Astrocyte (in vitro differentiated cells and primary cell): ENCODE data around the gene CD33. TPM values are rescaled to one million over a fixed set of nuclear protein-coding genes. Genes with fewer than 3 reads are reported as not detected.

Source experiments
- DNase-seq: peaks from one replicate; pipeline ENCODE4 v3.0.0-alpha.2; 2010; ENCODE audit warnings: low read depth
- FAIRE-seq: peaks from 2 replicates; lab custom pipeline; 2011; peaks lifted over from hg19 to GRCh38; lab: Jason Lieb, UNC
- H2AFZ ChIP-seq: 2 replicates; pipeline ENCODE4 v1.6.0; 2012; ENCODE audit warnings: low read depth, low read length, inconsistent platforms
- H3K27ac ChIP-seq: 2 replicates; pipeline ENCODE4 v1.5.1; 2011; ENCODE audit warnings: low read depth, low read length, inconsistent platforms
- H3K27me3 ChIP-seq: 2 replicates; pipeline ENCODE4 v1.6.0; 2011; ENCODE audit warnings: low read length, inconsistent platforms; ENCODE audit not compliant: insufficient read depth
- H3K36me3 ChIP-seq: 2 replicates; pipeline ENCODE4 v1.5.1; 2011; ENCODE audit warnings: low read length, inconsistent platforms; ENCODE audit not compliant: insufficient read depth
- H3K4me1 ChIP-seq: 2 replicates; pipeline ENCODE4 v1.5.1; 2011; ENCODE audit warnings: low read length, inconsistent platforms; ENCODE audit not compliant: insufficient read depth
- H3K4me2 ChIP-seq: 2 replicates; pipeline ENCODE4 v1.6.0; 2012; ENCODE audit warnings: low read length, inconsistent platforms
- H3K4me3 ChIP-seq: 2 replicates; pipeline ENCODE4 v1.5.1; 2011; ENCODE audit warnings: low read depth, mild to moderate bottlenecking, low read length, inconsistent platforms; ENCODE audit not compliant: insufficient read depth
- H3K79me2 ChIP-seq: 2 replicates; pipeline ENCODE4 v1.6.0; 2012; ENCODE audit warnings: mild to moderate bottlenecking, low read length, inconsistent platforms; ENCODE audit not compliant: insufficient read depth
- H3K9ac ChIP-seq: 2 replicates; pipeline ENCODE4 v1.6.0; 2012; ENCODE audit warnings: mild to moderate bottlenecking, low read length, inconsistent platforms
- H3K9me3 ChIP-seq: 2 replicates; pipeline ENCODE4 v1.5.1; 2012; ENCODE audit warnings: low read depth, mild to moderate bottlenecking, low read length, inconsistent platforms; ENCODE audit not compliant: insufficient read depth
- H4K20me1 ChIP-seq: 2 replicates; pipeline ENCODE4 v1.6.0; 2012; ENCODE audit warnings: low read length, inconsistent platforms; ENCODE audit not compliant: insufficient read depth
- H3K27ac Mint-ChIP-seq: one replicate; pipeline ENCODE4 v1.8.0; 2021; ENCODE audit warnings: mild to moderate bottlenecking, mixed read lengths; ENCODE audit not compliant: unreplicated experiment
- H3K27me3 Mint-ChIP-seq: one replicate; pipeline ENCODE4 v1.8.0; 2021; ENCODE audit warnings: low read depth, mixed read lengths; ENCODE audit not compliant: unreplicated experiment
- H3K36me3 Mint-ChIP-seq: one replicate; pipeline ENCODE4 v1.8.0; 2021; ENCODE audit warnings: low read depth, mixed read lengths; ENCODE audit not compliant: unreplicated experiment
- H3K4me1 Mint-ChIP-seq: one replicate; pipeline ENCODE4 v1.8.0; 2021; ENCODE audit warnings: low read depth, mixed read lengths; ENCODE audit not compliant: unreplicated experiment
- H3K4me3 Mint-ChIP-seq: one replicate; pipeline ENCODE4 v1.8.0; 2021; ENCODE audit warnings: mild to moderate bottlenecking, moderate library complexity, mixed read lengths; ENCODE audit not compliant: unreplicated experiment
- H3K9me3 Mint-ChIP-seq: one replicate; pipeline ENCODE4 v1.8.0; 2021; ENCODE audit warnings: mild to moderate bottlenecking, mixed read lengths; ENCODE audit not compliant: unreplicated experiment
- EZH2 ChIP-seq: IDR thresholded peaks from 2 replicates; pipeline ENCODE4 v1.6.1; 2012; ENCODE audit warnings: mild to moderate bottlenecking, low read length, inconsistent platforms; ENCODE audit not compliant: insufficient read depth
- total RNA-seq: library from RNA; stranded (reverse); gene quantifications from 2 replicates; pipeline ENCODE4 v1.2.1, GENCODE V29; 2021
- TF ChIP-seq, protein P1 (sequence below): IDR thresholded peaks from 2 replicates; pipeline ENCODE4 v1.5.1; 2011; ENCODE audit warnings: low read depth, mild to moderate bottlenecking, inconsistent platforms, low read length, moderate library complexity; ENCODE audit not compliant: insufficient read depth

The CD33 gene
- total RNA-seq, 1 donor from 2014 or later: not detected

DNA sequence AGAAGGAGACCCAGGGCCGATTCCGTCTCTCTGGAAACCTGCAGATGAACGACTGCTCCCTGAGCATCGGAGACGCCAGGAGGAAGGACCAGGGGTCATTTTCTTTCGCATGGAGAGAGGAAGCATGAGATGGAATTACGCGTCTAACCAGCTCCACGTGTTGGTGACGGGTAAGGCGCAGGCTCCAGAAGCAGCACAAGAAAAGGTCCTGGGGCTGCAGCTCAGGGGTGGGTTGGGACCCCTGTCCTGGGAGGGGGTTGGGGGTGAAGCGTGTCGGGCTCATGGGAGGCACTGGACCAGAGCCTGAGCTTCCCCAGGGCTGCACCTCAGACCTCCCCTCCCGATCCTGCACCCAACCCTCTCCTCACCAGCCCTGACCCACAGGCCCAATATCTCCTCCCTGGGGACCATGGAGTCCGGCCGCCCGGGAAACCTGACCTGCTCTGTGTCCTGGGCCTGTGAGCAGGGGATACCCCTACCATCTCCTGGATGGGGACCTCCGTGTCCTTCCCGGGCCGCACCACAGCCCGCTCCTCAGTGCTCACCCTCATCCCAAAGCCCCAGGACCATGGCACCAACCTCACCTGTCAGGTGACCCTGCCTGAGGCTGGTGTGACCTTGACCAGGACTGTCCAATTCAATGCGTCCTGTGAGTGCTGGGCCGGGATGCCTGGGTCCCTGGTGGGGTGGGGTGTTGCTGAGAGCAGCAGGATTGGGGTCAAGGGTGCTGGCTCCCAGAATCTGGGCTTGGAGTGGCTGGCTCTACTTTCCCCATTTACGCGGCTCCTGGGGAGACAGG is 39.6 kb upstream of the CD33 start:
- FAIRE-seq (no peak), DNase-seq (no peak)
- Histone ChIP-seq H3K9me3 (peaks cover 2% of the 10 kb centered on the region), H3K9ac (no peak overlapping the region), H4K20me1 (no peaks in the 10 kb centered on the region), H3K4me3 (no peak overlapping the region), H2AFZ (no peak overlapping the region), H3K4me2 (no peak overlapping the region), H3K27ac (no peak overlapping the region), H3K4me1 (no peaks in the 10 kb centered on the region), H3K36me3 (no peaks in the 10 kb centered on the region), H3K27me3 (no peaks in the 10 kb centered on the region), H3K79me2 (no peaks in the 10 kb centered on the region)
- no peaks in the 10 kb centered on the region for H3K4me1 Mint-ChIP-seq
- no peak overlapping the region for H3K27ac Mint-ChIP-seq
- H3K4me3 Mint-ChIP-seq: no peak overlapping the region
- H3K36me3 Mint-ChIP-seq: no peaks in the 10 kb centered on the region
- TF ChIP-seq EZH2: no peak
- TF ChIP-seq, protein P1, sequence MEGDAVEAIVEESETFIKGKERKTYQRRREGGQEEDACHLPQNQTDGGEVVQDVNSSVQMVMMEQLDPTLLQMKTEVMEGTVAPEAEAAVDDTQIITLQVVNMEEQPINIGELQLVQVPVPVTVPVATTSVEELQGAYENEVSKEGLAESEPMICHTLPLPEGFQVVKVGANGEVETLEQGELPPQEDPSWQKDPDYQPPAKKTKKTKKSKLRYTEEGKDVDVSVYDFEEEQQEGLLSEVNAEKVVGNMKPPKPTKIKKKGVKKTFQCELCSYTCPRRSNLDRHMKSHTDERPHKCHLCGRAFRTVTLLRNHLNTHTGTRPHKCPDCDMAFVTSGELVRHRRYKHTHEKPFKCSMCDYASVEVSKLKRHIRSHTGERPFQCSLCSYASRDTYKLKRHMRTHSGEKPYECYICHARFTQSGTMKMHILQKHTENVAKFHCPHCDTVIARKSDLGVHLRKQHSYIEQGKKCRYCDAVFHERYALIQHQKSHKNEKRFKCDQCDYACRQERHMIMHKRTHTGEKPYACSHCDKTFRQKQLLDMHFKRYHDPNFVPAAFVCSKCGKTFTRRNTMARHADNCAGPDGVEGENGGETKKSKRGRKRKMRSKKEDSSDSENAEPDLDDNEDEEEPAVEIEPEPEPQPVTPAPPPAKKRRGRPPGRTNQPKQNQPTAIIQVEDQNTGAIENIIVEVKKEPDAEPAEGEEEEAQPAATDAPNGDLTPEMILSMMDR: no peak
- H3K9me3 Mint-ChIP-seq: no peaks in the 10 kb centered on the region
- peaks cover 30% of the 10 kb centered on the region for H3K27me3 Mint-ChIP-seq

- no peak overlapping the region for H3K9ac ChIP-seq
- peaks cover 2% of the 10 kb centered on the region for H3K9me3 ChIP-seq
- no peak for DNase-seq
- no peak overlapping the region for H2AFZ ChIP-seq
- no peak overlapping the region for H3K4me3 ChIP-seq
- H3K79me2 ChIP-seq: no peaks in the 10 kb centered on the region
- H3K4me1 Mint-ChIP-seq: no peaks in the 10 kb centered on the region
- no peak overlapping the region for H3K27ac Mint-ChIP-seq
- no peak overlapping the region for H3K4me3 Mint-ChIP-seq
- FAIRE-seq: no peak
- peaks cover 30% of the 10 kb centered on the region for H3K27me3 Mint-ChIP-seq
- TF ChIP-seq EZH2: no peak
- TF ChIP-seq, protein P1: no peak
- no peaks in the 10 kb centered on the region for H3K4me1 ChIP-seq
- H3K36me3 ChIP-seq: no peaks in the 10 kb centered on the region
- H3K9me3 Mint-ChIP-seq: no peaks in the 10 kb centered on the region
- H3K36me3 Mint-ChIP-seq: no peaks in the 10 kb centered on the region
- no peaks in the 10 kb centered on the region for H4K20me1 ChIP-seq
- H3K27me3 ChIP-seq: no peaks in the 10 kb centered on the region
- H3K4me2 ChIP-seq: no peak overlapping the region
- no peak overlapping the region for H3K27ac ChIP-seq
These were observed 39.0 kb upstream of the CD33 start for GRCh38 chr19:51185868-51186215.

- Mint-ChIP-seq H3K4me3 (no peak overlapping the region), H3K9me3 (no peaks in the 10 kb centered on the region), H3K36me3 (no peaks in the 10 kb centered on the region), H3K27me3 (peaks cover 30% of the 10 kb centered on the region), H3K27ac (no peak overlapping the region), H3K4me1 (no peaks in the 10 kb centered on the region)
- H3K9me3 ChIP-seq: peaks cover 2% of the 10 kb centered on the region
- H2AFZ ChIP-seq: no peak overlapping the region
- H3K36me3 ChIP-seq: no peaks in the 10 kb centered on the region
- no peak overlapping the region for H3K9ac ChIP-seq
- H4K20me1 ChIP-seq: no peaks in the 10 kb centered on the region
- no peak overlapping the region for H3K4me2 ChIP-seq
- H3K4me3 ChIP-seq: no peak overlapping the region
- FAIRE-seq: no peak
- H3K27ac ChIP-seq: no peak overlapping the region
- DNase-seq: no peak
- no peaks in the 10 kb centered on the region for H3K79me2 ChIP-seq
- H3K4me1 ChIP-seq: no peaks in the 10 kb centered on the region
- no peaks in the 10 kb centered on the region for H3K27me3 ChIP-seq
- no peak for TF ChIP-seq EZH2
- TF ChIP-seq, protein P1: no peak
These were observed 38.6 kb upstream of the CD33 start for GRCh38 chr19:51186323-51186722.
